NB4 (cell line): ENCODE data around the gene RNF17.

Experiments used
- DNase-seq: peaks from one replicate; pipeline ENCODE4 v3.0.0; 2010; ENCODE audit warnings: low read depth
- H3K4me3 ChIP-seq: one replicate; pipeline ENCODE4 v1.5.1; 2011; ENCODE audit warnings: mild to moderate bottlenecking, low read depth, low read length, moderate library complexity
- MYC ChIP-seq: IDR thresholded peaks from 2 replicates; pipeline ENCODE4 v1.6.1; 2011; ENCODE audit warnings: low read depth, low read length
- POLR2A ChIP-seq: IDR thresholded peaks from 2 replicates; pipeline ENCODE4 v1.6.1; 2011; ENCODE audit warnings: mild to moderate bottlenecking; ENCODE audit not compliant: insufficient read length; ENCODE audit errors: extremely low read depth
- TF ChIP-seq, protein P1 (sequence below): IDR thresholded peaks from 2 replicates; pipeline ENCODE4 v1.6.1; 2011; ENCODE audit warnings: low read depth, low read length
- TF ChIP-seq, protein P2 (sequence below): IDR thresholded peaks from one replicate; pipeline ENCODE4 v1.5.1; 2012; ENCODE audit warnings: low read depth, low read length

Gene RNF17

DNA sequence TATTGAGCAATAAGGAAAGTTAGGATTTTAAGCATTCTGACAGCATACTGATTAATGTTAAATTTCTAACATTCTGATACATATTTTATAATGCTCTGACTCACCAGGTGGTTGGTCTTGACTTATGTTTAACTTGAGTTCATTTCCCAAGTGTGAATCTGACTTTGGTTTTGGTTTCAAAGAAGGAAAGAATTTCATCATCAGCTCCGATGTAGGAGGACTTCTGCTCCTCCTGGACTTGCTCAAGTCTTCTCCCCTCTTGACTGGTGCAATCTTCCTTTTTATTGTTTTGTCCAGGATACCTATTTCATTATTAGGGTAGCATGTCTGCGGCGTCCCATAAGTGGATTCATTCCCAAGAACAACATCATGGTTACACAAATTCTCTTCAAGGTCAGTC is 141.3 kb downstream of the RNF17 start:
- DNase-seq: peak; percentile 77
- no peak for TF ChIP-seq POLR2A
- TF ChIP-seq MYC: no peak
- TF ChIP-seq, protein P1, sequence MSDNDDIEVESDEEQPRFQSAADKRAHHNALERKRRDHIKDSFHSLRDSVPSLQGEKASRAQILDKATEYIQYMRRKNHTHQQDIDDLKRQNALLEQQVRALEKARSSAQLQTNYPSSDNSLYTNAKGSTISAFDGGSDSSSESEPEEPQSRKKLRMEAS: no peak
- TF ChIP-seq, protein P2, sequence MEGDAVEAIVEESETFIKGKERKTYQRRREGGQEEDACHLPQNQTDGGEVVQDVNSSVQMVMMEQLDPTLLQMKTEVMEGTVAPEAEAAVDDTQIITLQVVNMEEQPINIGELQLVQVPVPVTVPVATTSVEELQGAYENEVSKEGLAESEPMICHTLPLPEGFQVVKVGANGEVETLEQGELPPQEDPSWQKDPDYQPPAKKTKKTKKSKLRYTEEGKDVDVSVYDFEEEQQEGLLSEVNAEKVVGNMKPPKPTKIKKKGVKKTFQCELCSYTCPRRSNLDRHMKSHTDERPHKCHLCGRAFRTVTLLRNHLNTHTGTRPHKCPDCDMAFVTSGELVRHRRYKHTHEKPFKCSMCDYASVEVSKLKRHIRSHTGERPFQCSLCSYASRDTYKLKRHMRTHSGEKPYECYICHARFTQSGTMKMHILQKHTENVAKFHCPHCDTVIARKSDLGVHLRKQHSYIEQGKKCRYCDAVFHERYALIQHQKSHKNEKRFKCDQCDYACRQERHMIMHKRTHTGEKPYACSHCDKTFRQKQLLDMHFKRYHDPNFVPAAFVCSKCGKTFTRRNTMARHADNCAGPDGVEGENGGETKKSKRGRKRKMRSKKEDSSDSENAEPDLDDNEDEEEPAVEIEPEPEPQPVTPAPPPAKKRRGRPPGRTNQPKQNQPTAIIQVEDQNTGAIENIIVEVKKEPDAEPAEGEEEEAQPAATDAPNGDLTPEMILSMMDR: no peak
- no peak overlapping the region for H3K4me3 ChIP-seq

DNA sequence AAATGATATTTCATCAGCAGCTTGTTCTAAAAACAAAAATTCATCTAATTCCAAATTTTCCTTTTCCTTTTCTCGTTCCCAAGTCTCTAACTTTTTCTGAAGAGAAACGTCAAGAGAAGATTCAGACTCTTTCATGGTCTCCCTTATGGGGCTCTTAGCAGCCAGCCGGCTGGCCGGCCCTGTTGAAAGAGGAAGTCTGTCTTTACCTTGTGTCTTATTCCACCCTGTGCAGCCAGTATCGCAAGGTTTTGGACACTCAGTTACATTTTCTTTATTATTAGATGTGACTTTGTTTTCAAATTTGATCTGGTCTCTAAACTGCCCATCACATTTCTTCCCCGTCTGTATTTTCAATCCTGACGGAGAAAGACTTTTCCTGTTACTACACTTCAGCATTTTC is 142.3 kb downstream of the RNF17 start:
- no peak for TF ChIP-seq POLR2A
- TF ChIP-seq, protein P1: no peak
- TF ChIP-seq, protein P2: no peak
- TF ChIP-seq MYC: no peak

GRCh38 chr13:24910502-24911132 is 146.6 kb downstream of the RNF17 start:
- no peak for TF ChIP-seq MYC
- TF ChIP-seq, protein P2: no peak
- TF ChIP-seq, protein P1: no peak
- TF ChIP-seq POLR2A: no peak
- DNase-seq: no peak
- H3K4me3 ChIP-seq: no peak overlapping the region

More for the DNA sequence above, 142.3 kb downstream of the RNF17 start:
- H3K4me3 ChIP-seq: no peak overlapping the region
- DNase-seq: peak; percentile 63

- no peak overlapping the region for H3K4me3 ChIP-seq
- peak; percentile 83 for DNase-seq
- TF ChIP-seq MYC: peak; percentile 51
- TF ChIP-seq, protein P1: peak; percentile 73
- TF ChIP-seq, protein P2: no peak
Observed at GRCh38 chr13:24911133-24911908, 147.4 kb downstream of the RNF17 start.

DNA sequence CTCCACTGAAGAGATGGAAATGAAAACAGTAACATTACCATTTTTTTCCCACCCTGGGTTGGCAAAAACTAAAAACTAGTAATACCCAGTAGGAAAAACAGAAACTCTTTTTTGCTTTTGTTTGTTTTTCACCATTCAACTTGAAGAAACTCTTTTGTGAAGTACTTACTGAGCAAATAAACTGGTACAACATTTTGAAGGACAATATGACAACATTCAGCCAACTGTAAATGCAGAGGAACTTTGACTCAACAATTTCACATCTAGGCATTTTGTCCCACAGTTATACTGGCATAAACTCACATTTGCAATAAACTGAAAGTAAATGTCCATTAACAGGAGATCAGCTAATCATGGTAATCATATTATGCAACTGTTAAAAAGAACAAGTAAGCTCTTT is 152.5 kb downstream of the RNF17 start:
- H3K4me3 ChIP-seq: no peak overlapping the region
- no peak for DNase-seq
- TF ChIP-seq MYC (no peak), POLR2A (no peak)
- TF ChIP-seq, protein P1: no peak
- TF ChIP-seq, protein P2: no peak
